K562 (cell line): ENCODE measurements around the gene KCNE2. TPM values are rescaled to one million over a fixed set of nuclear protein-coding genes. Genes with fewer than 3 reads are reported as not detected.

Experiments used
- ATAC-seq: fragments of 200-7000 bp; cut with Tn5 transposase; 3 replicates; pipeline ENCODE4 v1.9.1; 2020; ENCODE audit warnings: moderate library complexity
- BruUV-seq: library from RNA; stranded (reverse); fragments of 400-500 nt; replicated peaks from 2 replicates; lab custom pipeline; 2021; lab: Mats Ljungman, UMichigan
- CTCF ChIA-PET: fragments of 300-600 bp; formaldehyde crosslinking; extraction: SDS; loops from one replicate; lab custom pipeline; 2021; ENCODE audit warnings: low intra/inter-chr PET ratio; lab: Yijun Ruan, JAX
- POLR2A ChIA-PET: fragments of 300-600, 350-650 bp; sonication (Branson Sonifier 250); formaldehyde crosslinking; extraction: SDS; loops from one replicate; lab custom pipeline; 2021; ENCODE audit warnings: antibody characterized with exemption, inconsistent platforms; lab: Yijun Ruan, JAX
- DNase-seq, 4 experiments: peaks; one replicate each; pipeline versions ENCODE4 v3.0.0 to v3.0.0-alpha.2; 2011 to 2018; ENCODE audit warnings: low spot score in 3 of 4, mixed read lengths in 3 of 4; ENCODE audit errors: extremely low read depth in 1 of 4
- FAIRE-seq: peaks from 2 replicates; lab custom pipeline; 2011; peaks lifted over from hg19 to GRCh38; lab: Jason Lieb, UNC
- H2AFZ ChIP-seq: 2 replicates; pipeline ENCODE4 v1.6.0; 2011; ENCODE audit warnings: low read depth, low read length, control low read depth, inconsistent platforms
- H3K27ac ChIP-seq: fragments of 200-600 bp; 3 replicates; pipeline ENCODE4 v1.8.0; 2011; ENCODE audit warnings: low read depth, mild to moderate bottlenecking, control low read depth, inconsistent platforms, low read length, moderate library complexity, mixed read lengths; ENCODE audit errors: extremely low read depth
- H3K27me3 ChIP-seq, 2 experiments: fragments of 300-600 bp in 1 of 2; 2 replicates in 1 of 2; 3 replicates in 1 of 2; pipeline versions ENCODE4 v1.6.0 to v1.8.0; 2011; ENCODE audit warnings: inconsistent platforms in 2 of 2, low read length in 2 of 2, mild to moderate bottlenecking in 1 of 2, mixed read lengths in 1 of 2, moderate library complexity in 1 of 2; ENCODE audit not compliant: control insufficient read depth in 2 of 2, insufficient read depth in 2 of 2
- H3K36me3 ChIP-seq: fragments of 300-600 bp; 3 replicates; pipeline ENCODE4 v1.8.0; 2011; ENCODE audit warnings: mild to moderate bottlenecking, low read length, inconsistent platforms; ENCODE audit not compliant: control insufficient read depth, insufficient read depth
- H3K4me1 ChIP-seq, 2 experiments: fragments of 200-600 bp in 1 of 2; replicated peaks in 1 of 2; 2 replicates in 1 of 2; 3 replicates in 1 of 2; pipeline versions ENCODE4 v1.5.1 to v1.8.0; 2011; ENCODE audit warnings: inconsistent platforms in 2 of 2, low read length in 2 of 2, mild to moderate bottlenecking in 1 of 2, mixed read lengths in 1 of 2, moderate library complexity in 1 of 2; ENCODE audit not compliant: control insufficient read depth in 2 of 2, insufficient read depth in 2 of 2
- H3K4me2 ChIP-seq: 2 replicates; pipeline ENCODE4 v1.6.1; 2011; ENCODE audit warnings: low read length, control low read depth, inconsistent platforms, mixed read lengths; ENCODE audit not compliant: insufficient read depth
- H3K4me3 ChIP-seq: fragments of 200-600 bp; sonication (generic), shearing (Covaris generic); 2 replicates; pipeline ENCODE4 v1.5.1; 2016; ENCODE audit warnings: control low read depth, inconsistent platforms
- H3K79me2 ChIP-seq: fragments of 200-600 bp; 3 replicates; pipeline ENCODE4 v1.8.0; 2011; ENCODE audit warnings: low read length, inconsistent platforms; ENCODE audit not compliant: control insufficient read depth, insufficient read depth
- H3K9ac ChIP-seq, 2 experiments: 2 replicates each; pipeline versions ENCODE4 v1.6.0 to v1.6.1; 2011; ENCODE audit warnings: low read depth in 2 of 2, low read length in 2 of 2, control low read depth in 1 of 2, inconsistent platforms in 1 of 2, mild to moderate bottlenecking in 1 of 2, mixed read lengths in 1 of 2; ENCODE audit not compliant: insufficient read depth in 1 of 2
- H3K9me1 ChIP-seq: one replicate; pipeline ENCODE4 v1.6.0; 2011; ENCODE audit warnings: inconsistent platforms, mild to moderate bottlenecking, low read length, moderate library complexity; ENCODE audit not compliant: control insufficient read depth, insufficient read depth
- H3K9me3 ChIP-seq: replicated peaks from 2 replicates; pipeline ENCODE4 v1.5.1; 2011; ENCODE audit warnings: low read depth, low read length, inconsistent platforms; ENCODE audit not compliant: control insufficient read depth, insufficient read depth
- H4K20me1 ChIP-seq: replicated peaks from 2 replicates; pipeline ENCODE4 v1.6.1; 2011; ENCODE audit warnings: low read length, inconsistent platforms, mixed read lengths; ENCODE audit not compliant: control insufficient read depth, insufficient read depth
- HMG20A ChIP-seq: fragments of 450-650 bp; formaldehyde crosslinking; conservative IDR thresholded peaks from 2 replicates; pipeline ENCODE4 v1.4.0; 2020; ENCODE audit warnings: mild to moderate bottlenecking, mixed read lengths
- STAT5A ChIP-seq: IDR thresholded peaks from 2 replicates; pipeline ENCODE4 v1.6.1; 2012; ENCODE audit warnings: low read length, inconsistent platforms, borderline replicate concordance
- WGBS: fragments of 100-300 bp; shearing (Covaris generic); methylation state at CpG from one replicate; pipeline ENCODE4 v1.1.6; 2016; ENCODE audit warnings: low coverage, mixed read lengths; ENCODE audit not compliant: insufficient coverage; ENCODE audit errors: missing lambda C conversion rate; 5-methylcytosine and 5-hydroxymethylcytosine counted together
- in situ Hi-C: fragments of 300-500 bp; cut with MboI; formaldehyde crosslinking; loops from 4 replicates; pipeline ENCODE4 v1.15.0; 2018; ENCODE audit warnings: inconsistent platforms, mixed read lengths
- intact Hi-C: fragments of 100-400 bp; cut with micrococcal nuclease; formaldehyde crosslinking; loops from 2 replicates; pipeline ENCODE4 v1.14.2; 2022
- polyA plus RNA-seq, 8 experiments: library from polyadenylated mRNA; depleted of rRNA in 4 of 8; stranded (reverse) in 5 of 8; unstranded in 3 of 8; fragments of >200 nt; fragmentation: Nextera tagmentation in 2 of 8; fragmentation: Illumina TruSeq in 1 of 8; extraction: Ambion mirVana in 2 of 8; extraction: Trizol in 1 of 8; gene quantifications; 2 replicates each; pipeline versions ENCODE4 v1.2.1 to v1.2.3, GENCODE V29; 2011 to 2014; ENCODE audit warnings: inconsistent platforms in 1 of 8, missing spikeins in 1 of 8
- total RNA-seq, 7 experiments: library from RNA; depleted of rRNA in 6 of 7; stranded (reverse); fragments of >200 nt in 6 of 7; fragmentation: Illumina TruSeq in 2 of 7; extraction: Trizol in 2 of 7; gene quantifications; 2 replicates each; pipeline versions ENCODE4 v1.2.1 to v1.2.3, GENCODE V29; 2011 to 2021; ENCODE audit warnings: low replicate concordance in 1 of 7
- TF ChIP-seq, protein P1 (sequence below): fragments of 450-650 bp; conservative IDR thresholded peaks from 2 replicates; pipeline ENCODE4 v1.6.1; 2016; ENCODE audit warnings: missing genetic modification characterization, low read depth, mild to moderate bottlenecking, control low read depth, missing compliant biosample characterization
- TF ChIP-seq, protein P2 (sequence below): fragments of 250-450 bp; sonication (Bioruptor Pico); IDR thresholded peaks from 2 replicates; pipeline ENCODE4 v1.6.1; 2021; ENCODE audit warnings: mild to moderate bottlenecking

The KCNE2 gene
- total and polyA plus RNA-seq, 9 of the 15 experiments (the other 6 are each of a cell fraction or from before 2014, with no cell fraction given), result not detected

DNA sequence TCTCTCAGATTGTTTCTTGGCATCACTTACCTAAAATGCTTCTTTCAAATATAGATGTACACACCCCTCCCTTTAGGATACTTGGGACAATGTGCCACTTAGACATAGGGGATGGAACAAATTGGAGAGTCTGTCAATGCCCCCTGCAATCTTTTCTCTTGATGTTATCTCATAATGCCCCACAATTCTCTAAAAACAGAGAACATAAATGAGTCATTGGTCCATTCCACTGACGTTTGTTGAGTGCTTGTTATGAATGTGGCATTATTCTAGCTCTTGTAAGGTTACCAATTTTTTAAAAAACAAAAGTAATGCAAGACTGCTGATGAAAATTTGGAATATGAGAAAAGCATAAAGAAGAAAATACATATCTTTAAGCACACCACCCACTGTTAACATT is 5.9 kb downstream of the KCNE2 start:
- Histone ChIP-seq H3K4me1 (no peaks in the 10 kb centered on the region), H3K4me2 (no peak overlapping the region), H2AFZ (no peak overlapping the region), H3K4me3 (no peak overlapping the region), H3K9me3 (no peaks in the 10 kb centered on the region), H3K27me3 (peaks cover 5 to 7% of the 10 kb centered on the region in 2 experiments; a peak in 3 of 5 replicates), H4K20me1 (no peaks in the 10 kb centered on the region), H3K9ac (no peak overlapping the region), H3K79me2 (no peaks in the 10 kb centered on the region), H3K36me3 (no peaks in the 10 kb centered on the region), H3K9me1 (no peaks in the 10 kb centered on the region), H3K27ac (no peak overlapping the region)
- FAIRE-seq (no peak), DNase-seq (no peak), ATAC-seq (no peak)
- ChIA-PET POLR2A (no interaction called here), CTCF (no interaction called here)
- WGBS, result 0% methylated on average over 1 of the region's 1 CpG
- in situ Hi-C loops (no loop called here), intact Hi-C loops (no loop called here)
- no TSS peak for BruUV-seq
- TF ChIP-seq STAT5A (no peak), HMG20A (CRISPR knock-in tag) (no peak)
- TF ChIP-seq, protein P1, sequence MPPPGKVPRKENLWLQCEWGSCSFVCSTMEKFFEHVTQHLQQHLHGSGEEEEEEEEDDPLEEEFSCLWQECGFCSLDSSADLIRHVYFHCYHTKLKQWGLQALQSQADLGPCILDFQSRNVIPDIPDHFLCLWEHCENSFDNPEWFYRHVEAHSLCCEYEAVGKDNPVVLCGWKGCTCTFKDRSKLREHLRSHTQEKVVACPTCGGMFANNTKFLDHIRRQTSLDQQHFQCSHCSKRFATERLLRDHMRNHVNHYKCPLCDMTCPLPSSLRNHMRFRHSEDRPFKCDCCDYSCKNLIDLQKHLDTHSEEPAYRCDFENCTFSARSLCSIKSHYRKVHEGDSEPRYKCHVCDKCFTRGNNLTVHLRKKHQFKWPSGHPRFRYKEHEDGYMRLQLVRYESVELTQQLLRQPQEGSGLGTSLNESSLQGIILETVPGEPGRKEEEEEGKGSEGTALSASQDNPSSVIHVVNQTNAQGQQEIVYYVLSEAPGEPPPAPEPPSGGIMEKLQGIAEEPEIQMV (tag), result no peak
- TF ChIP-seq, protein P2, sequence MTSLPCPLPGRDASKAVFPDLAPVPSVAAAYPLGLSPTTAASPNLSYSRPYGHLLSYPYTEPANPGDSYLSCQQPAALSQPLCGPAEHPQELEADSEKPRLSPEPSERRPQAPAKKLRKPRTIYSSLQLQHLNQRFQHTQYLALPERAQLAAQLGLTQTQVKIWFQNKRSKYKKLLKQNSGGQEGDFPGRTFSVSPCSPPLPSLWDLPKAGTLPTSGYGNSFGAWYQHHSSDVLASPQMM (CRISPR knock-in tag), result no peak
